Left renal pelvis (tissue), 4 donors: ENCODE measurements around the gene CMYA5. TPM values are rescaled to one million over a fixed set of nuclear protein-coding genes. Genes with fewer than 3 reads are reported as not detected.
"Not testable (repeated sequence)": the region's sequence is repeated elsewhere in the genome, so short reads cannot be mapped to it uniquely, and the experiment has no call there.

Source experiments
- DNase-seq, 4 donors: peaks; one replicate each; pipeline ENCODE4 v3.0.0-alpha.2; 2013; ENCODE audit warnings: low read depth in 4 of 4, low spot score in 3 of 4
- polyA plus RNA-seq, 4 donors: library from polyadenylated mRNA; unstranded; fragments of 120-200 nt; gene quantifications; one replicate each; pipeline ENCODE4 v1.2.1, GENCODE V29; 2013; ENCODE audit not compliant: insufficient read length in 4 of 4

Gene CMYA5
- polyA plus RNA-seq, 4 donors, result 8.4 to 20.6 (median 18.7) TPM

- DNase-seq, result no peak
These were observed 57.3 kb downstream of the CMYA5 start for GRCh38 chr5:79746642-79747569.

GRCh38 chr5:79750611-79751510, 61.2 kb downstream of the CMYA5 start:
- no peak for DNase-seq

- no peak for DNase-seq
These were observed 63.5 kb downstream of the CMYA5 start for GRCh38 chr5:79753092-79753491.

- no peak for DNase-seq
These were observed 64.4 kb downstream of the CMYA5 start for GRCh38 chr5:79753877-79754645.

GRCh38 chr5:79754865-79755555, 65.4 kb downstream of the CMYA5 start:
- DNase-seq, result no peak

- DNase-seq, result no peak
These were observed 66.4 kb downstream of the CMYA5 start for GRCh38 chr5:79756076-79756475.

GRCh38 chr5:79759436-79759835, 69.8 kb downstream of the CMYA5 start:
- no peak for DNase-seq

GRCh38 chr5:79759848-79760247, 70.2 kb downstream of the CMYA5 start:
- DNase-seq, result no peak

GRCh38 chr5:79762929-79763328, 73.3 kb downstream of the CMYA5 start:
- DNase-seq, result no peak

- not testable (repeated sequence) for DNase-seq
These were observed 74.5 kb downstream of the CMYA5 start for GRCh38 chr5:79764147-79764546.

GRCh38 chr5:79771387-79771786, 81.8 kb downstream of the CMYA5 start:
- no peak for DNase-seq

- no peak for DNase-seq
These were observed 83.0 kb downstream of the CMYA5 start for GRCh38 chr5:79772651-79773050.

GRCh38 chr5:79773612-79774011, 84.0 kb downstream of the CMYA5 start:
- DNase-seq, result no peak

- no peak for DNase-seq
These were observed 84.7 kb downstream of the CMYA5 start for GRCh38 chr5:79774171-79774854.

GRCh38 chr5:79774855-79775237, 85.2 kb downstream of the CMYA5 start:
- DNase-seq, result no peak

GRCh38 chr5:79784741-79785140, 95.1 kb downstream of the CMYA5 start:
- DNase-seq, result not testable (repeated sequence)

GRCh38 chr5:79785983-79786382, 96.3 kb downstream of the CMYA5 start:
- no peak for DNase-seq

GRCh38 chr5:79787448-79787847, 97.8 kb downstream of the CMYA5 start:
- DNase-seq, result no peak

GRCh38 chr5:79791843-79792242, 102.2 kb downstream of the CMYA5 start:
- DNase-seq, result no peak

GRCh38 chr5:79792463-79792862, 102.8 kb downstream of the CMYA5 start:
- no peak for DNase-seq
